Activated naive CD8-positive, alpha-beta T cell treated with anti-CD3 and anti-CD28 coated beads, Interleukin-2, amount 50 U/mL, for 24 hours (primary cell): ENCODE data around the gene MSMO1.

ENCODE experiments used
- ATAC-seq: fragments of 150-1000 bp; cut with Tn5 transposase; one replicate; pipeline ENCODE4 v1.10.0; 2021
- DNase-seq: peaks from one replicate; pipeline ENCODE4 v3.0.0; 2021
- H3K27ac Mint-ChIP-seq: one replicate; pipeline ENCODE4 v1.8.0; 2021; ENCODE audit warnings: mild to moderate bottlenecking, mixed read lengths
- H3K27me3 Mint-ChIP-seq: one replicate; pipeline ENCODE4 v1.8.0; 2021; ENCODE audit warnings: mixed read lengths
- H3K36me3 Mint-ChIP-seq: one replicate; pipeline ENCODE4 v1.8.0; 2021; ENCODE audit warnings: low read depth, mixed read lengths
- H3K4me1 Mint-ChIP-seq: one replicate; pipeline ENCODE4 v1.8.0; 2021; ENCODE audit warnings: mixed read lengths
- H3K4me3 Mint-ChIP-seq: one replicate; pipeline ENCODE4 v1.8.0; 2021; ENCODE audit warnings: mild to moderate bottlenecking, moderate library complexity, mixed read lengths
- H3K9me3 Mint-ChIP-seq: one replicate; pipeline ENCODE4 v1.8.0; 2021; ENCODE audit warnings: mixed read lengths

Gene MSMO1

GRCh38 chr4:165361810-165362209 is 34.3 kb downstream of the MSMO1 start:
- no peak overlapping the region for H3K27ac Mint-ChIP-seq
- H3K4me1 Mint-ChIP-seq, result no peaks in the 10 kb centered on the region
- H3K27me3 Mint-ChIP-seq, result peaks cover 21% of the 10 kb centered on the region
- no peak overlapping the region for H3K4me3 Mint-ChIP-seq
- no peaks in the 10 kb centered on the region for H3K36me3 Mint-ChIP-seq
- no peak for DNase-seq
- ATAC-seq, result no peak
- H3K9me3 Mint-ChIP-seq, result no peaks in the 10 kb centered on the region

- H3K27me3 Mint-ChIP-seq, result peaks cover 17% of the 10 kb centered on the region
- no peaks in the 10 kb centered on the region for H3K4me1 Mint-ChIP-seq
- DNase-seq, result no peak
- no peaks in the 10 kb centered on the region for H3K36me3 Mint-ChIP-seq
- ATAC-seq, result no peak
- no peaks in the 10 kb centered on the region for H3K9me3 Mint-ChIP-seq
- no peak overlapping the region for H3K27ac Mint-ChIP-seq
- H3K4me3 Mint-ChIP-seq, result no peak overlapping the region
These were observed 37.1 kb downstream of the MSMO1 start for GRCh38 chr4:165364452-165365080.

GRCh38 chr4:165367040-165367439 is 39.6 kb downstream of the MSMO1 start:
- DNase-seq (no peak), ATAC-seq (no peak)
- no peaks in the 10 kb centered on the region for H3K36me3 Mint-ChIP-seq
- H3K4me1 Mint-ChIP-seq, result no peaks in the 10 kb centered on the region
- no peak overlapping the region for H3K4me3 Mint-ChIP-seq
- H3K9me3 Mint-ChIP-seq, result no peaks in the 10 kb centered on the region
- peaks cover 5% of the 10 kb centered on the region for H3K27me3 Mint-ChIP-seq
- H3K27ac Mint-ChIP-seq, result no peak overlapping the region

- no peak for DNase-seq
- Mint-ChIP-seq H3K4me1 (no peaks in the 10 kb centered on the region), H3K9me3 (no peaks in the 10 kb centered on the region), H3K27me3 (peaks cover 2% of the 10 kb centered on the region), H3K36me3 (no peaks in the 10 kb centered on the region), H3K27ac (no peak overlapping the region), H3K4me3 (no peak overlapping the region)
- ATAC-seq, result no peak
These were observed 40.6 kb downstream of the MSMO1 start for GRCh38 chr4:165368114-165368513.

GRCh38 chr4:165368567-165368966 is 41.1 kb downstream of the MSMO1 start:
- ATAC-seq (no peak), DNase-seq (no peak)
- no peak overlapping the region for H3K27ac Mint-ChIP-seq
- no peaks in the 10 kb centered on the region for H3K9me3 Mint-ChIP-seq
- H3K36me3 Mint-ChIP-seq, result no peaks in the 10 kb centered on the region
- no peak overlapping the region for H3K4me3 Mint-ChIP-seq
- no peaks in the 10 kb centered on the region for H3K27me3 Mint-ChIP-seq
- H3K4me1 Mint-ChIP-seq, result no peaks in the 10 kb centered on the region

GRCh38 chr4:165369522-165369921 is 42.1 kb downstream of the MSMO1 start:
- Mint-ChIP-seq H3K36me3 (no peaks in the 10 kb centered on the region), H3K27me3 (peaks cover 6% of the 10 kb centered on the region), H3K4me3 (no peak overlapping the region), H3K4me1 (no peaks in the 10 kb centered on the region), H3K27ac (no peak overlapping the region), H3K9me3 (peaks cover 3% of the 10 kb centered on the region)
- ATAC-seq, result no peak
- no peak for DNase-seq

GRCh38 chr4:165370530-165370929 is 43.1 kb downstream of the MSMO1 start:
- Mint-ChIP-seq H3K36me3 (no peaks in the 10 kb centered on the region), H3K27me3 (peaks cover 13% of the 10 kb centered on the region), H3K27ac (no peak overlapping the region), H3K4me3 (no peak overlapping the region), H3K4me1 (peaks cover 3% of the 10 kb centered on the region), H3K9me3 (peaks cover 3% of the 10 kb centered on the region)
- no peak for DNase-seq
- no peak for ATAC-seq

GRCh38 chr4:165375465-165375864 is 48.0 kb downstream of the MSMO1 start:
- Mint-ChIP-seq H3K27me3 (peaks cover 46% of the 10 kb centered on the region), H3K9me3 (peaks cover 3% of the 10 kb centered on the region)

GRCh38 chr4:165378398-165378744 is 50.9 kb downstream of the MSMO1 start:
- H3K9me3 Mint-ChIP-seq, result peaks cover 3% of the 10 kb centered on the region
- H3K4me3 Mint-ChIP-seq, result peak overlapping the region; percentile 63
- DNase-seq, result no peak
- H3K4me1 Mint-ChIP-seq, result peaks cover 4% of the 10 kb centered on the region
- ATAC-seq, result no peak
- peaks cover 61% of the 10 kb centered on the region for H3K27me3 Mint-ChIP-seq
- H3K36me3 Mint-ChIP-seq, result no peaks in the 10 kb centered on the region
- H3K27ac Mint-ChIP-seq, result no peak overlapping the region

More at GRCh38 chr4:165375465-165375864, 48.0 kb downstream of the MSMO1 start:
- no peaks in the 10 kb centered on the region for H3K36me3 Mint-ChIP-seq
- peaks cover 4% of the 10 kb centered on the region for H3K4me1 Mint-ChIP-seq
- no peak overlapping the region for H3K4me3 Mint-ChIP-seq
- H3K27ac Mint-ChIP-seq, result no peak overlapping the region
- ATAC-seq (peak; percentile 33), DNase-seq (no peak)

- ATAC-seq (peak; percentile 98), DNase-seq (peak; percentile 66)
- no peaks in the 10 kb centered on the region for H3K9me3 Mint-ChIP-seq
- no peaks in the 10 kb centered on the region for H3K36me3 Mint-ChIP-seq
- peak within 1 kb of the TSS; percentile 63 for H3K4me3 Mint-ChIP-seq
- H3K4me1 Mint-ChIP-seq, result peaks cover 4% of the 10 kb centered on the region
- H3K27me3 Mint-ChIP-seq, result peaks cover 64% of the 10 kb centered on the region
- no peak within 1 kb of the TSS for H3K27ac Mint-ChIP-seq
These were observed 51.5 kb downstream of the MSMO1 start, which contains the start of gene CPE for GRCh38 chr4:165378745-165379677. Gene CPE (plus strand): TSS chr4:165379008. CDS start chr4:165379222, 214 bp downstream.

- peaks cover 4% of the 10 kb centered on the region for H3K4me1 Mint-ChIP-seq
- no peak overlapping the region for H3K4me3 Mint-ChIP-seq
- H3K27me3 Mint-ChIP-seq, result peaks cover 61% of the 10 kb centered on the region
- no peaks in the 10 kb centered on the region for H3K36me3 Mint-ChIP-seq
- no peak for ATAC-seq
- no peak overlapping the region for H3K27ac Mint-ChIP-seq
- DNase-seq, result no peak
- H3K9me3 Mint-ChIP-seq, result no peaks in the 10 kb centered on the region
These were observed 52.2 kb downstream of the MSMO1 start for GRCh38 chr4:165379678-165380064.

GRCh38 chr4:165380805-165381204 is 53.3 kb downstream of the MSMO1 start:
- no peak for ATAC-seq
- no peak overlapping the region for H3K4me3 Mint-ChIP-seq
- no peaks in the 10 kb centered on the region for H3K36me3 Mint-ChIP-seq
- peaks cover 55% of the 10 kb centered on the region for H3K27me3 Mint-ChIP-seq
- H3K4me1 Mint-ChIP-seq, result no peaks in the 10 kb centered on the region
- no peaks in the 10 kb centered on the region for H3K9me3 Mint-ChIP-seq
- DNase-seq, result no peak
- no peak overlapping the region for H3K27ac Mint-ChIP-seq

GRCh38 chr4:165381821-165382373 is 54.4 kb downstream of the MSMO1 start:
- no peaks in the 10 kb centered on the region for H3K4me1 Mint-ChIP-seq
- H3K4me3 Mint-ChIP-seq, result no peak overlapping the region
- DNase-seq (no peak), ATAC-seq (no peak)
- H3K9me3 Mint-ChIP-seq, result no peaks in the 10 kb centered on the region
- no peaks in the 10 kb centered on the region for H3K36me3 Mint-ChIP-seq
- H3K27ac Mint-ChIP-seq, result no peak overlapping the region
- H3K27me3 Mint-ChIP-seq, result peaks cover 51% of the 10 kb centered on the region

- Mint-ChIP-seq H3K27me3 (peaks cover 43% of the 10 kb centered on the region), H3K36me3 (no peaks in the 10 kb centered on the region), H3K4me1 (no peaks in the 10 kb centered on the region), H3K9me3 (no peaks in the 10 kb centered on the region), H3K4me3 (no peak overlapping the region), H3K27ac (no peak overlapping the region)
- DNase-seq (no peak), ATAC-seq (no peak)
These were observed 55.2 kb downstream of the MSMO1 start for GRCh38 chr4:165382640-165383039.

- Mint-ChIP-seq H3K27ac (no peak overlapping the region), H3K4me3 (no peak overlapping the region), H3K4me1 (no peaks in the 10 kb centered on the region), H3K9me3 (no peaks in the 10 kb centered on the region), H3K27me3 (peaks cover 37% of the 10 kb centered on the region), H3K36me3 (no peaks in the 10 kb centered on the region)
- no peak for ATAC-seq
- no peak for DNase-seq
These were observed 56.2 kb downstream of the MSMO1 start for GRCh38 chr4:165383591-165384073.
